ENCODE data around the gene STT3A.

DNA sequence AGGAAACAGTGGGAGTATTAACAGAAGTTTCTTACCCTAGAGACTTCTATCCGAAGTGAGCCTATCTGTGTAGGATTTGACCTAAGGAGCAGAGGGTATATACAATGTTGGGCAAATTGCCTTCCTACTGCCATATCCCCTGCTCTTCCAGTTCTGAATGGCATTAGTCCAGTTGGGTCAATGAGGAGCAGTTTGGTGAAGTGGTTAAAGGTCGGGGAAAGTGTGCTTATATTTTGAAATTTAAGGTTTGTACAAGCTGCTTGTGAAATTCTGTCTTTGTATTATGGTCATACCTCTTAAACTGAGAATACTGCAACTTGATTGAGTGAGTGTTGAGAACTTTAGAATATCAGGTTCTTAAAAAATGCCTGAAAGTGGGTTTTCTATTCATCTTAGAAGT lies 21.7 kb upstream of the STT3A start:
- TF ChIP-seq, protein P1, sequence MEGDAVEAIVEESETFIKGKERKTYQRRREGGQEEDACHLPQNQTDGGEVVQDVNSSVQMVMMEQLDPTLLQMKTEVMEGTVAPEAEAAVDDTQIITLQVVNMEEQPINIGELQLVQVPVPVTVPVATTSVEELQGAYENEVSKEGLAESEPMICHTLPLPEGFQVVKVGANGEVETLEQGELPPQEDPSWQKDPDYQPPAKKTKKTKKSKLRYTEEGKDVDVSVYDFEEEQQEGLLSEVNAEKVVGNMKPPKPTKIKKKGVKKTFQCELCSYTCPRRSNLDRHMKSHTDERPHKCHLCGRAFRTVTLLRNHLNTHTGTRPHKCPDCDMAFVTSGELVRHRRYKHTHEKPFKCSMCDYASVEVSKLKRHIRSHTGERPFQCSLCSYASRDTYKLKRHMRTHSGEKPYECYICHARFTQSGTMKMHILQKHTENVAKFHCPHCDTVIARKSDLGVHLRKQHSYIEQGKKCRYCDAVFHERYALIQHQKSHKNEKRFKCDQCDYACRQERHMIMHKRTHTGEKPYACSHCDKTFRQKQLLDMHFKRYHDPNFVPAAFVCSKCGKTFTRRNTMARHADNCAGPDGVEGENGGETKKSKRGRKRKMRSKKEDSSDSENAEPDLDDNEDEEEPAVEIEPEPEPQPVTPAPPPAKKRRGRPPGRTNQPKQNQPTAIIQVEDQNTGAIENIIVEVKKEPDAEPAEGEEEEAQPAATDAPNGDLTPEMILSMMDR (IDR thresholded peaks at IDR 0.05) = no peak
- TF ChIP-seq POLR2A (IDR thresholded peaks at IDR 0.05) = no peak
